ENCODE data around the gene RXYLT1.

DNA sequence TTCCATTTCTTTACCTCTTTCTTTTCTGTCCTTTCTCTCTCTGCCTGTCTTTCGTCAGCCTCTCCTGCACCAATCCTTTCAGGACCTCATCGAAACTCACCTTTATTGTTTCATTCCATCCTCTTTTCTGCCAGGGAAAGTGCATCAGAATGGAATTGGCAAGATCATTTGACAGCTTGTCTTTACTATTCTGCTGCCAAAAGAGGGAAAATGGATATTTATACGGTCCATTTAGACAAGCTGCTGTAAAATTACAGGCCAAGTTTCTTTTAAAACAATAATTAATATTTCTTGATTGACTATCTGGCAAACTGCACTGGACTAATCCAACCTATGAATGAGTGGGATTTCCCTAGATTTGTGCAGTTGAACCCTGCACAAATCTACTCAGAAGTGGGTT, 57.2 kb downstream of the RXYLT1 start:
- no peak for TF ChIP-seq POLR2A (IDR thresholded peaks at IDR 0.05)
- TF ChIP-seq, protein P1, sequence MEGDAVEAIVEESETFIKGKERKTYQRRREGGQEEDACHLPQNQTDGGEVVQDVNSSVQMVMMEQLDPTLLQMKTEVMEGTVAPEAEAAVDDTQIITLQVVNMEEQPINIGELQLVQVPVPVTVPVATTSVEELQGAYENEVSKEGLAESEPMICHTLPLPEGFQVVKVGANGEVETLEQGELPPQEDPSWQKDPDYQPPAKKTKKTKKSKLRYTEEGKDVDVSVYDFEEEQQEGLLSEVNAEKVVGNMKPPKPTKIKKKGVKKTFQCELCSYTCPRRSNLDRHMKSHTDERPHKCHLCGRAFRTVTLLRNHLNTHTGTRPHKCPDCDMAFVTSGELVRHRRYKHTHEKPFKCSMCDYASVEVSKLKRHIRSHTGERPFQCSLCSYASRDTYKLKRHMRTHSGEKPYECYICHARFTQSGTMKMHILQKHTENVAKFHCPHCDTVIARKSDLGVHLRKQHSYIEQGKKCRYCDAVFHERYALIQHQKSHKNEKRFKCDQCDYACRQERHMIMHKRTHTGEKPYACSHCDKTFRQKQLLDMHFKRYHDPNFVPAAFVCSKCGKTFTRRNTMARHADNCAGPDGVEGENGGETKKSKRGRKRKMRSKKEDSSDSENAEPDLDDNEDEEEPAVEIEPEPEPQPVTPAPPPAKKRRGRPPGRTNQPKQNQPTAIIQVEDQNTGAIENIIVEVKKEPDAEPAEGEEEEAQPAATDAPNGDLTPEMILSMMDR (IDR thresholded peaks at IDR 0.05): no peak

Data from breast epithelium (tissue), 3 donors.